Neural cell (in vitro differentiated cells): Measurements from ENCODE around the gene EIF4E2. TPM values are rescaled to one million over a fixed set of nuclear protein-coding genes. Genes with fewer than 3 reads are reported as not detected.

ENCODE experiments used
- H2AFZ ChIP-seq: fragments of 200-600, 300-800 bp; sonication (generic), shearing (Covaris generic); 2 replicates; pipeline ENCODE4 v1.6.0; 2014; ENCODE audit warnings: low read depth, mild to moderate bottlenecking, antibody characterized with exemption, low read length, moderate library complexity
- H3F3A ChIP-seq: fragments of 200-600 bp; shearing (Covaris generic); 2 replicates; pipeline ENCODE4 v1.6.1; 2016; ENCODE audit warnings: mild to moderate bottlenecking, moderate library complexity, mixed read lengths, antibody characterized with exemption, low read length; ENCODE audit not compliant: insufficient read depth, poor library complexity, severe bottlenecking
- H3K27ac ChIP-seq: fragments of 200-600, 300-800 bp; sonication (generic), shearing (Covaris generic); 2 replicates; pipeline ENCODE4 v1.5.1; 2014; ENCODE audit warnings: mild to moderate bottlenecking, low read length, moderate library complexity
- H3K27me3 ChIP-seq: fragments of 300-800, 200-600 bp; sonication (generic), shearing (Covaris generic); 2 replicates; pipeline ENCODE4 v1.6.0; 2014; ENCODE audit warnings: mild to moderate bottlenecking, low read depth, low read length, moderate library complexity; ENCODE audit not compliant: insufficient read depth
- H3K36me3 ChIP-seq: fragments of 300-800, 200-600 bp; sonication (generic), shearing (Covaris generic); 2 replicates; pipeline ENCODE4 v1.5.1; 2014; ENCODE audit warnings: mild to moderate bottlenecking, antibody characterized with exemption, low read length, moderate library complexity; ENCODE audit not compliant: insufficient read depth
- H3K4me2 ChIP-seq: fragments of 300-800, 200-600 bp; sonication (generic), shearing (Covaris generic); 2 replicates; pipeline ENCODE4 v1.6.0; 2014; ENCODE audit warnings: mild to moderate bottlenecking, low read length
- H3K4me3 ChIP-seq: fragments of 300-800, 200-600 bp; sonication (generic), shearing (Covaris generic); 2 replicates; pipeline ENCODE4 v1.5.1; 2014; ENCODE audit warnings: mild to moderate bottlenecking, low read length, moderate library complexity
- H3K79me2 ChIP-seq: fragments of 200-600 bp; shearing (Covaris generic); replicated peaks from 2 replicates; pipeline ENCODE4 v1.6.0; 2014; ENCODE audit warnings: mild to moderate bottlenecking, low read length, moderate library complexity; ENCODE audit not compliant: insufficient read depth
- H3K9ac ChIP-seq: fragments of 300-800, 200-600 bp; sonication (generic), shearing (Covaris generic); 2 replicates; pipeline ENCODE4 v1.6.1; 2016; ENCODE audit warnings: mild to moderate bottlenecking, low read length, mixed read lengths
- H3K9me2 ChIP-seq: fragments of 200-600 bp; shearing (Covaris generic); 2 replicates; pipeline ENCODE4 v1.6.1; 2016; ENCODE audit warnings: mild to moderate bottlenecking, low read length, mixed read lengths; ENCODE audit not compliant: insufficient read depth
- H3K9me3 ChIP-seq: fragments of 200-600, 300-800 bp; sonication (generic), shearing (Covaris generic); 2 replicates; pipeline ENCODE4 v1.6.1; 2016; ENCODE audit warnings: mild to moderate bottlenecking, mixed run types, low read length, moderate library complexity, mixed read lengths
- H4K20me1 ChIP-seq: fragments of 200-600 bp; shearing (Covaris generic); 2 replicates; pipeline ENCODE4 v1.6.1; 2016; ENCODE audit warnings: mild to moderate bottlenecking, mixed run types; ENCODE audit not compliant: insufficient read depth
- EZH2 ChIP-seq: fragments of 200-600, 300-800 bp; shearing (Covaris generic), sonication (generic); IDR thresholded peaks from 2 replicates; pipeline ENCODE4 v1.6.1; 2014; ENCODE audit warnings: antibody characterized with exemption, low read length, borderline replicate concordance, mild to moderate bottlenecking; ENCODE audit not compliant: insufficient read depth, poor library complexity, severe bottlenecking
- MXI1 ChIP-seq: fragments of 450-650 bp; conservative IDR thresholded peaks from 2 replicates; pipeline ENCODE4 v1.6.1; 2014; ENCODE audit warnings: antibody characterized with exemption, mild to moderate bottlenecking; ENCODE audit not compliant: poor library complexity, severe bottlenecking
- POLR2AphosphoS5 ChIP-seq: IDR thresholded peaks from 2 replicates; pipeline ENCODE4 v1.6.1; 2012
- RAD21 ChIP-seq: fragments of 450-650 bp; conservative IDR thresholded peaks from 2 replicates; pipeline ENCODE4 v1.6.1; 2014; ENCODE audit warnings: antibody characterized with exemption, mild to moderate bottlenecking, moderate library complexity
- SMC3 ChIP-seq: fragments of 450-650 bp; conservative IDR thresholded peaks from 2 replicates; pipeline ENCODE4 v1.6.1; 2014; ENCODE audit warnings: antibody characterized with exemption, mild to moderate bottlenecking, moderate library complexity; ENCODE audit not compliant: poor library complexity
- TAF1 ChIP-seq: IDR thresholded peaks from 2 replicates; pipeline ENCODE4 v1.6.1; 2012; ENCODE audit warnings: low read depth
- polyA plus RNA-seq: library from polyadenylated mRNA; depleted of rRNA; stranded (reverse); fragments of >200 nt; gene quantifications from 2 replicates; pipeline ENCODE4 v1.2.3, GENCODE V29; 2014
- TF ChIP-seq, protein P1 (sequence below): IDR thresholded peaks from 2 replicates; pipeline ENCODE4 v1.6.1; 2012; ENCODE audit warnings: borderline replicate concordance
- TF ChIP-seq, protein P2 (sequence below): fragments of 450-650 bp; IDR thresholded peaks from 2 replicates; pipeline ENCODE4 v1.5.1; 2014; ENCODE audit warnings: antibody characterized with exemption, mild to moderate bottlenecking, moderate library complexity; ENCODE audit not compliant: poor library complexity, severe bottlenecking

The EIF4E2 gene
- polyA plus RNA-seq, 1 donor from 2014 or later = 57.6 TPM

- Histone ChIP-seq H3K27ac (no peak overlapping the region), H2AFZ (no peak overlapping the region), H4K20me1 (no peaks in the 10 kb centered on the region), H3K9me3 (no peaks in the 10 kb centered on the region), H3K36me3 (peaks cover 9% of the 10 kb centered on the region), H3K9me2 (no peaks in the 10 kb centered on the region), H3K27me3 (no peaks in the 10 kb centered on the region), H3F3A (no peaks in the 10 kb centered on the region), H3K4me3 (no peak overlapping the region), H3K9ac (no peak overlapping the region), H3K4me2 (no peak overlapping the region), H3K79me2 (no peaks in the 10 kb centered on the region)
- TF ChIP-seq RAD21 (no peak), EZH2 (no peak), MXI1 (no peak), TAF1 (no peak), POLR2AphosphoS5 (no peak)
- TF ChIP-seq, protein P1, sequence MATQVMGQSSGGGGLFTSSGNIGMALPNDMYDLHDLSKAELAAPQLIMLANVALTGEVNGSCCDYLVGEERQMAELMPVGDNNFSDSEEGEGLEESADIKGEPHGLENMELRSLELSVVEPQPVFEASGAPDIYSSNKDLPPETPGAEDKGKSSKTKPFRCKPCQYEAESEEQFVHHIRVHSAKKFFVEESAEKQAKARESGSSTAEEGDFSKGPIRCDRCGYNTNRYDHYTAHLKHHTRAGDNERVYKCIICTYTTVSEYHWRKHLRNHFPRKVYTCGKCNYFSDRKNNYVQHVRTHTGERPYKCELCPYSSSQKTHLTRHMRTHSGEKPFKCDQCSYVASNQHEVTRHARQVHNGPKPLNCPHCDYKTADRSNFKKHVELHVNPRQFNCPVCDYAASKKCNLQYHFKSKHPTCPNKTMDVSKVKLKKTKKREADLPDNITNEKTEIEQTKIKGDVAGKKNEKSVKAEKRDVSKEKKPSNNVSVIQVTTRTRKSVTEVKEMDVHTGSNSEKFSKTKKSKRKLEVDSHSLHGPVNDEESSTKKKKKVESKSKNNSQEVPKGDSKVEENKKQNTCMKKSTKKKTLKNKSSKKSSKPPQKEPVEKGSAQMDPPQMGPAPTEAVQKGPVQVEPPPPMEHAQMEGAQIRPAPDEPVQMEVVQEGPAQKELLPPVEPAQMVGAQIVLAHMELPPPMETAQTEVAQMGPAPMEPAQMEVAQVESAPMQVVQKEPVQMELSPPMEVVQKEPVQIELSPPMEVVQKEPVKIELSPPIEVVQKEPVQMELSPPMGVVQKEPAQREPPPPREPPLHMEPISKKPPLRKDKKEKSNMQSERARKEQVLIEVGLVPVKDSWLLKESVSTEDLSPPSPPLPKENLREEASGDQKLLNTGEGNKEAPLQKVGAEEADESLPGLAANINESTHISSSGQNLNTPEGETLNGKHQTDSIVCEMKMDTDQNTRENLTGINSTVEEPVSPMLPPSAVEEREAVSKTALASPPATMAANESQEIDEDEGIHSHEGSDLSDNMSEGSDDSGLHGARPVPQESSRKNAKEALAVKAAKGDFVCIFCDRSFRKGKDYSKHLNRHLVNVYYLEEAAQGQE = no peak
- TF ChIP-seq, protein P2, sequence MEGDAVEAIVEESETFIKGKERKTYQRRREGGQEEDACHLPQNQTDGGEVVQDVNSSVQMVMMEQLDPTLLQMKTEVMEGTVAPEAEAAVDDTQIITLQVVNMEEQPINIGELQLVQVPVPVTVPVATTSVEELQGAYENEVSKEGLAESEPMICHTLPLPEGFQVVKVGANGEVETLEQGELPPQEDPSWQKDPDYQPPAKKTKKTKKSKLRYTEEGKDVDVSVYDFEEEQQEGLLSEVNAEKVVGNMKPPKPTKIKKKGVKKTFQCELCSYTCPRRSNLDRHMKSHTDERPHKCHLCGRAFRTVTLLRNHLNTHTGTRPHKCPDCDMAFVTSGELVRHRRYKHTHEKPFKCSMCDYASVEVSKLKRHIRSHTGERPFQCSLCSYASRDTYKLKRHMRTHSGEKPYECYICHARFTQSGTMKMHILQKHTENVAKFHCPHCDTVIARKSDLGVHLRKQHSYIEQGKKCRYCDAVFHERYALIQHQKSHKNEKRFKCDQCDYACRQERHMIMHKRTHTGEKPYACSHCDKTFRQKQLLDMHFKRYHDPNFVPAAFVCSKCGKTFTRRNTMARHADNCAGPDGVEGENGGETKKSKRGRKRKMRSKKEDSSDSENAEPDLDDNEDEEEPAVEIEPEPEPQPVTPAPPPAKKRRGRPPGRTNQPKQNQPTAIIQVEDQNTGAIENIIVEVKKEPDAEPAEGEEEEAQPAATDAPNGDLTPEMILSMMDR = no peak
Observed at GRCh38 chr2:232571026-232571474, 20.6 kb downstream of the EIF4E2 start.

DNA sequence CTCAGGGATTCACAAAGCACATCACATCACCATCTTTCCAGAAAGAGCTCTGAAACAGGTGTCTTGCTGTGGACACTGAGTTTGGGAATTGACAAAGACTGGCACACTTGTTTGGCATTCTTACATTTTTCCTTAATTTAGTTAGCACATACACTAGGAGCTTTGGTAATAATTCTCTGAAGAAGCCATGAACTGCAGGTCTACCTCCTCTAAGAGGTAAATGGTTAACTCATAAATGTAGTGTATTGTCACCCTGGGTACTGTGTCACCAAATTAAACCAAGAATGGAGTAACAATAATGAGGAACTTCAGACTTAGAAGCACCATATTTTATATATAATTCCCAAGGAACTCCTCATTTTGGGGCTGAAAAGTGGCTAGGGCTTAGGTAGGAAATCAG, 22.6 kb downstream of the EIF4E2 start:
- H2AFZ ChIP-seq = no peak overlapping the region
- no peak overlapping the region for H3K4me2 ChIP-seq
- no peak overlapping the region for H3K9ac ChIP-seq
- H3K9me3 ChIP-seq = no peaks in the 10 kb centered on the region
- TF ChIP-seq SMC3 = no peak
- no peak for TF ChIP-seq POLR2AphosphoS5
- TF ChIP-seq MXI1 = no peak
- TF ChIP-seq, protein P1 = no peak
- H3K4me3 ChIP-seq = no peak overlapping the region
- no peaks in the 10 kb centered on the region for H3K9me2 ChIP-seq
- H3K36me3 ChIP-seq = peaks cover 9% of the 10 kb centered on the region
- H3K27ac ChIP-seq = no peak overlapping the region
- H3F3A ChIP-seq = no peaks in the 10 kb centered on the region
- H3K79me2 ChIP-seq = no peaks in the 10 kb centered on the region
- H3K27me3 ChIP-seq = no peaks in the 10 kb centered on the region
- H4K20me1 ChIP-seq = no peaks in the 10 kb centered on the region
